Fibroblast of lung (primary cell): Measurements from ENCODE around the gene NAA60.

ENCODE experiments used
- CTCF ChIP-seq, 2 donors: IDR thresholded peaks in 1 of 2; conservative IDR thresholded peaks in 1 of 2; 1 replicate in 1 of 2; 2 replicates in 1 of 2; pipeline ENCODE4 v1.5.1; 2011 to 2012; ENCODE audit warnings: low read length in 2 of 2, control low read depth in 1 of 2, inconsistent platforms in 1 of 2, low read depth in 1 of 2, mild to moderate bottlenecking in 1 of 2
- EZH2 ChIP-seq: IDR thresholded peaks from 2 replicates; pipeline ENCODE4 v1.5.1; 2012; ENCODE audit warnings: low read length, control low read depth, mild to moderate bottlenecking; ENCODE audit errors: missing control alignments

- TF ChIP-seq CTCF (conservative IDR thresholded peaks at IDR 0.05 in 1 of 2, IDR thresholded peaks at IDR 0.05 in 1 of 2; ENCODE audit: low read depth in 1 of 2, low read length in 2 of 2) (no peak), EZH2 (no peak)
Observed at GRCh38 chr16:3413730-3414379, 29.6 kb upstream of the NAA60 start.
